GM12878 (cell line): ENCODE results near the gene CAPN1. TPM values are rescaled to one million over a fixed set of nuclear protein-coding genes. Genes with fewer than 3 reads are reported as not detected.
A peak's percentile ranks its signal among the peaks of the same experiment; 100 is the strongest.

ENCODE experiments used
- ATAC-seq: fragments of 200-7000 bp; cut with Tn5 transposase; 3 replicates; pipeline ENCODE4 v1.9.1; 2020; ENCODE audit warnings: mild to moderate bottlenecking, moderate library complexity
- BruUV-seq: library from RNA; stranded (reverse); fragments of 400-500 nt; replicated peaks from 2 replicates; lab custom pipeline; 2021; lab: Mats Ljungman, UMichigan
- CTCF ChIA-PET: fragments of 300-600 bp; sonication (Branson Sonifier 250); formaldehyde crosslinking; extraction: SDS; loops from one replicate; lab custom pipeline; 2021; ENCODE audit warnings: inconsistent platforms; lab: Yijun Ruan, JAX
- POLR2A ChIA-PET: fragments of 350-600 bp; formaldehyde crosslinking; extraction: SDS; loops from one replicate; lab custom pipeline; 2021; ENCODE audit warnings: inconsistent platforms; lab: Charles Lee
- RAD21 ChIA-PET: fragments of 300-600 bp; sonication (Branson Sonifier 250); formaldehyde crosslinking; loops from one replicate; lab custom pipeline; 2023; ENCODE audit warnings: antibody characterized with exemption; ENCODE audit not compliant: unreplicated experiment; lab: Charles Lee
- SMC1A ChIA-PET: fragments of 300-600 bp; sonication (Branson Sonifier 250); formaldehyde crosslinking; loops from one replicate; lab custom pipeline; 2023; ENCODE audit not compliant: unreplicated experiment, uncharacterized antibody; lab: Charles Lee
- DNase-seq: peaks from one replicate; pipeline ENCODE4 v3.0.0-alpha.2; 2011; ENCODE audit warnings: low read depth, low spot score
- FAIRE-seq: peaks from 3 replicates; lab custom pipeline; 2011; peaks lifted over from hg19 to GRCh38; lab: Jason Lieb, UNC
- H2AFZ ChIP-seq: 2 replicates; pipeline ENCODE4 v1.6.0; 2011; ENCODE audit warnings: low read depth, low read length, control low read depth; ENCODE audit not compliant: control insufficient read depth
- H3K27ac ChIP-seq: 2 replicates; pipeline ENCODE4 v1.5.1; 2011; ENCODE audit warnings: control low read depth; ENCODE audit not compliant: control insufficient read depth, insufficient read depth
- H3K27me3 ChIP-seq, 2 experiments: replicated peaks in 1 of 2; 2 replicates each; pipeline versions ENCODE4 v1.6.0 to v1.6.1; 2011; ENCODE audit warnings: low read length in 1 of 2; ENCODE audit not compliant: control insufficient read depth in 2 of 2, insufficient read depth in 2 of 2
- H3K36me3 ChIP-seq, 2 experiments: 2 replicates each; pipeline ENCODE4 v1.5.1; 2011; ENCODE audit warnings: low read length in 1 of 2; ENCODE audit not compliant: control insufficient read depth in 2 of 2, insufficient read depth in 2 of 2
- H3K4me1 ChIP-seq: 2 replicates; pipeline ENCODE4 v1.6.1; 2011; ENCODE audit warnings: mild to moderate bottlenecking, low read length, moderate library complexity, mixed read lengths; ENCODE audit not compliant: control insufficient read depth, insufficient read depth
- H3K4me2 ChIP-seq: 2 replicates; pipeline ENCODE4 v1.6.0; 2011; ENCODE audit warnings: control low read depth; ENCODE audit not compliant: control insufficient read depth, insufficient read depth
- H3K4me3 ChIP-seq: fragments of 200-600 bp; sonication (generic); 2 replicates; pipeline ENCODE4 v1.5.1; 2016
- H3K79me2 ChIP-seq: 2 replicates; pipeline ENCODE4 v1.6.0; 2011; ENCODE audit warnings: low read length; ENCODE audit not compliant: control insufficient read depth, insufficient read depth
- H3K9ac ChIP-seq: 2 replicates; pipeline ENCODE4 v1.8.0; 2011; ENCODE audit warnings: low read length, control low read depth, mixed read lengths; ENCODE audit not compliant: control insufficient read depth, insufficient read depth
- H3K9me3 ChIP-seq: replicated peaks from 3 replicates; pipeline ENCODE4 v1.5.1; 2011; ENCODE audit warnings: mild to moderate bottlenecking, low read length; ENCODE audit not compliant: control insufficient read depth, insufficient read depth
- H4K20me1 ChIP-seq: 2 replicates; pipeline ENCODE4 v1.6.0; 2011; ENCODE audit not compliant: control insufficient read depth, insufficient read depth
- ASH2L ChIP-seq: fragments of 300-600, 200-600 bp; sonication (generic); IDR thresholded peaks from 2 replicates; pipeline ENCODE4 v1.6.1; 2017; ENCODE audit warnings: low read depth, mild to moderate bottlenecking, borderline replicate concordance
- CHD1 ChIP-seq: IDR thresholded peaks from 2 replicates; pipeline ENCODE4 v1.6.1; 2012; ENCODE audit warnings: low read depth, low read length, improper control_type of control experiment
- EED ChIP-seq: sonication (generic); IDR thresholded peaks from 2 replicates; pipeline ENCODE4 v1.6.1; 2016; ENCODE audit warnings: antibody characterized with exemption, low read depth
- EGR1 ChIP-seq, 2 experiments: IDR thresholded peaks; 1 replicate in 1 of 2; 2 replicates in 1 of 2; pipeline ENCODE4 v1.6.1; 2011 to 2012; ENCODE audit warnings: low read depth in 2 of 2, low read length in 2 of 2, borderline replicate concordance in 1 of 2, mild to moderate bottlenecking in 1 of 2, moderate library complexity in 1 of 2
- ETV6 ChIP-seq, 2 experiments: fragments of 450-650 bp in 1 of 2; IDR thresholded peaks in 1 of 2; conservative IDR thresholded peaks in 1 of 2; 2 replicates each; pipeline ENCODE4 v1.6.1; 2014; ENCODE audit warnings: antibody characterized with exemption in 1 of 2, borderline replicate concordance in 1 of 2, low read depth in 1 of 2, mild to moderate bottlenecking in 1 of 2, moderate library complexity in 1 of 2
- EZH2 ChIP-seq: IDR thresholded peaks from 2 replicates; pipeline ENCODE4 v1.6.1; 2012; ENCODE audit warnings: low read depth, mild to moderate bottlenecking, control low read depth, inconsistent platforms, low read length, borderline replicate concordance; ENCODE audit not compliant: control insufficient read depth
- FOXM1 ChIP-seq: IDR thresholded peaks from 2 replicates; pipeline ENCODE4 v1.6.1; 2012; ENCODE audit warnings: low read depth, mild to moderate bottlenecking, inconsistent platforms, low read length, moderate library complexity
- HCFC1 ChIP-seq: fragments of 150-350 bp; IDR thresholded peaks from 2 replicates; pipeline ENCODE4 v1.6.1; 2014; ENCODE audit warnings: low read length
- IKZF1 ChIP-seq: fragments of 450-650 bp; conservative IDR thresholded peaks from 2 replicates; pipeline ENCODE4 v1.6.1; 2017; ENCODE audit warnings: antibody characterized with exemption, mild to moderate bottlenecking
- KLF5 ChIP-seq: fragments of 450-650 bp; IDR thresholded peaks from 2 replicates; pipeline ENCODE4 v1.6.1; 2014; ENCODE audit warnings: mild to moderate bottlenecking; ENCODE audit not compliant: partially characterized antibody
- MTA2 ChIP-seq: fragments of 450-650 bp; IDR thresholded peaks from 2 replicates; pipeline ENCODE4 v1.6.1; 2016; ENCODE audit warnings: low read depth, mild to moderate bottlenecking, moderate library complexity
- NRF1 ChIP-seq: conservative IDR thresholded peaks from 2 replicates; pipeline ENCODE4 v1.6.1; 2011; ENCODE audit warnings: mild to moderate bottlenecking, low read depth, low read length, improper control_type of control experiment
- PAX8 ChIP-seq: fragments of 450-650 bp; IDR thresholded peaks from 2 replicates; pipeline ENCODE4 v1.6.1; 2017; ENCODE audit warnings: mild to moderate bottlenecking, moderate library complexity
- POLR2A ChIP-seq: IDR thresholded peaks from 2 replicates; pipeline ENCODE4 v1.6.1; 2011; ENCODE audit warnings: low read depth, mild to moderate bottlenecking, low read length
- POLR2AphosphoS2 ChIP-seq: IDR thresholded peaks from 2 replicates; pipeline ENCODE4 v1.6.1; 2011; ENCODE audit warnings: low read depth, mild to moderate bottlenecking, low read length, improper control_type of control experiment, moderate library complexity
- RELA ChIP-seq: fragments of 450-650 bp; IDR thresholded peaks from 2 replicates; pipeline ENCODE4 v1.8.0; 2014; ENCODE audit warnings: borderline replicate concordance; ENCODE audit not compliant: partially characterized antibody
- RFX5 ChIP-seq: IDR thresholded peaks from 2 replicates; pipeline ENCODE4 v1.6.1; 2011; ENCODE audit warnings: low read depth, low read length, improper control_type of control experiment
- SMC3 ChIP-seq: IDR thresholded peaks from 2 replicates; pipeline ENCODE4 v1.6.1; 2011; ENCODE audit warnings: low read length, improper control_type of control experiment, borderline replicate concordance
- STAT1 ChIP-seq: fragments of 450-650 bp; conservative IDR thresholded peaks from 2 replicates; pipeline ENCODE4 v1.6.1; 2014; ENCODE audit warnings: antibody characterized with exemption, mild to moderate bottlenecking
- STAT3 ChIP-seq: IDR thresholded peaks from 2 replicates; pipeline ENCODE4 v1.6.1; 2011; ENCODE audit warnings: low read depth, low read length, improper control_type of control experiment
- TAF1 ChIP-seq: IDR thresholded peaks from 2 replicates; pipeline ENCODE4 v1.6.1; 2011; ENCODE audit warnings: mild to moderate bottlenecking, low read depth, low read length, borderline replicate concordance
- ZBED1 ChIP-seq: IDR thresholded peaks from 2 replicates; pipeline ENCODE4 v1.6.1; 2016; ENCODE audit warnings: borderline replicate concordance
- ZZZ3 ChIP-seq: IDR thresholded peaks from 2 replicates; pipeline ENCODE4 v1.6.1; 2011; ENCODE audit warnings: low read depth; ENCODE audit not compliant: control insufficient read depth, insufficient read length
- WGBS: methylation state at CpG from one replicate; pipeline ENCODE4 v1.1.6; 2016; ENCODE audit warnings: low lambda C conversion rate; ENCODE audit not compliant: insufficient replicate concordance, insufficient coverage; ENCODE audit errors: missing lambda C conversion rate; 5-methylcytosine and 5-hydroxymethylcytosine counted together
- in situ Hi-C: fragments of 300-500 bp; cut with MboI; formaldehyde crosslinking; loops from 9 replicates; pipeline ENCODE4 v1.14.3; 2018; ENCODE audit warnings: mixed read lengths
- intact Hi-C: fragments of 100-400 bp; cut with micrococcal nuclease; formaldehyde crosslinking; loops from one replicate; pipeline ENCODE4 v1.14.2; 2022; ENCODE audit not compliant: unreplicated experiment
- polyA plus RNA-seq, 11 experiments: library from polyadenylated mRNA; depleted of rRNA in 4 of 11; unstranded in 6 of 11; stranded (reverse) in 5 of 11; fragments of >200 nt; fragmentation: Nextera tagmentation in 4 of 11; fragmentation: Illumina TruSeq in 1 of 11; extraction: Ambion mirVana in 4 of 11; extraction: Trizol in 1 of 11; gene quantifications; 1 replicate in 1 of 11; 2 replicates in 10 of 11; pipeline versions ENCODE4 v1.2.1 to v1.2.3, GENCODE V29; 2011 to 2016; ENCODE audit warnings: inconsistent platforms in 2 of 11, missing spikeins in 2 of 11, low read depth in 1 of 11
- total RNA-seq, 4 experiments: library from RNA; depleted of rRNA in 3 of 4; stranded (reverse); fragments of >200 nt in 3 of 4; fragmentation: Illumina TruSeq in 1 of 4; extraction: Trizol in 1 of 4; gene quantifications; 2 replicates each; pipeline versions ENCODE4 v1.2.1 to v1.2.3, GENCODE V29; 2013 to 2021
- TF ChIP-seq, protein P1 (sequence below): fragments of 450-650 bp; formaldehyde crosslinking; IDR thresholded peaks from 2 replicates; pipeline ENCODE4 v1.4.0; 2020; ENCODE audit warnings: mild to moderate bottlenecking, moderate library complexity

Gene CAPN1
- total and polyA plus RNA-seq, 10 of the 15 experiments (the other 5 are each of a cell fraction or from before 2014, with no cell fraction given), result 2.2 to 167 (median 77.3) TPM

DNA sequence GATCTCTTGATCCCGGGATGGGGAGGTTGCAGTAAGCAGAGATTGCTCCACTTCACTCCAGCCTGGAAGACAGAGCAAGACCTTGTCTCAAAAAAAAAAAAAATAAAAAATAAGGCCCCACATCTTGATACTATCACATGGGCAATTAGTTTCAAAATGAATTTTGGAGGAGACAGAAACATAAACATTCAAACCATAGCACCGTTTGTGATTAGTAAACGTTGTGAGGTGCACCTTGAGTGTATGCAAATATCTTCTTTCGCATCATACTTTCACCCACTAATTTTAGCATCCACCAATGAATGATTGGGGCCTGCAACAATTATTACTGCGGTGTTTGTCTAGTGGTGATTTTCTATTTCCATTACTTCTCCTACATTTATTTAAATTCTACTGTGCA, 22.7 kb upstream of the CAPN1 start:
- RAD21 ChIA-PET, result no interaction called here
- no peaks in the 10 kb centered on the region for H3K27me3 ChIP-seq
- SMC1A ChIA-PET, result no interaction called here
- peak overlapping the region; percentile 91 for H3K4me2 ChIP-seq
- 2% methylated on average over 5 of the region's 5 CpGs for WGBS
- ATAC-seq (peak; percentile 99), FAIRE-seq (peak; percentile 89), DNase-seq (peak; percentile 61)
- H3K36me3 ChIP-seq, result no peaks in the 10 kb centered on the region
- H3K27ac ChIP-seq, result peak overlapping the region; percentile 17; the same call in 1 of the 2 replicates
- peak overlapping the region; percentile 67 for H2AFZ ChIP-seq
- in situ Hi-C loops (no loop called here), intact Hi-C loops (no loop called here)
- no TSS peak for BruUV-seq
- no peaks in the 10 kb centered on the region for H4K20me1 ChIP-seq
- CTCF ChIA-PET, result no interaction called here
- peaks cover 13% of the 10 kb centered on the region for H3K4me1 ChIP-seq
- H3K9me3 ChIP-seq, result no peaks in the 10 kb centered on the region
- POLR2A ChIA-PET, result no interaction called here
- H3K9ac ChIP-seq, result no peak overlapping the region
- no peak overlapping the region for H3K4me3 ChIP-seq
- H3K79me2 ChIP-seq, result no peaks in the 10 kb centered on the region
- TF ChIP-seq ASH2L (no peak), RELA (no peak), STAT1 (no peak), CHD1 (no peak), EZH2 (no peak), ETV6 (conservative IDR thresholded peaks at IDR 0.05 in 1 of 2, IDR thresholded peaks at IDR 0.05 in 1 of 2; ENCODE audit: borderline replicate concordance in 1 of 2, low read depth in 1 of 2) (no peak), KLF5 (no peak), ZBED1 (no peak), FOXM1 (no peak), POLR2A (no peak), MTA2 (peak; percentile 49; the same call in 1 of the 2 replicates), STAT3 (no peak), SMC3 (no peak), IKZF1 (no peak), PAX8 (no peak), POLR2AphosphoS2 (no peak), HCFC1 (no peak), RFX5 (0 out of 2 replicates have a peak, but pooled peaks have one; percentile 18), EED (no peak), TAF1 (no peak), ZZZ3 (no peak), EGR1 (IDR thresholded peaks at IDR 0.05; ENCODE audit: borderline replicate concordance in 1 of 2, low read depth in 2 of 2, low read length in 2 of 2) (no peak), NRF1 (no peak)
- TF ChIP-seq, protein P1, sequence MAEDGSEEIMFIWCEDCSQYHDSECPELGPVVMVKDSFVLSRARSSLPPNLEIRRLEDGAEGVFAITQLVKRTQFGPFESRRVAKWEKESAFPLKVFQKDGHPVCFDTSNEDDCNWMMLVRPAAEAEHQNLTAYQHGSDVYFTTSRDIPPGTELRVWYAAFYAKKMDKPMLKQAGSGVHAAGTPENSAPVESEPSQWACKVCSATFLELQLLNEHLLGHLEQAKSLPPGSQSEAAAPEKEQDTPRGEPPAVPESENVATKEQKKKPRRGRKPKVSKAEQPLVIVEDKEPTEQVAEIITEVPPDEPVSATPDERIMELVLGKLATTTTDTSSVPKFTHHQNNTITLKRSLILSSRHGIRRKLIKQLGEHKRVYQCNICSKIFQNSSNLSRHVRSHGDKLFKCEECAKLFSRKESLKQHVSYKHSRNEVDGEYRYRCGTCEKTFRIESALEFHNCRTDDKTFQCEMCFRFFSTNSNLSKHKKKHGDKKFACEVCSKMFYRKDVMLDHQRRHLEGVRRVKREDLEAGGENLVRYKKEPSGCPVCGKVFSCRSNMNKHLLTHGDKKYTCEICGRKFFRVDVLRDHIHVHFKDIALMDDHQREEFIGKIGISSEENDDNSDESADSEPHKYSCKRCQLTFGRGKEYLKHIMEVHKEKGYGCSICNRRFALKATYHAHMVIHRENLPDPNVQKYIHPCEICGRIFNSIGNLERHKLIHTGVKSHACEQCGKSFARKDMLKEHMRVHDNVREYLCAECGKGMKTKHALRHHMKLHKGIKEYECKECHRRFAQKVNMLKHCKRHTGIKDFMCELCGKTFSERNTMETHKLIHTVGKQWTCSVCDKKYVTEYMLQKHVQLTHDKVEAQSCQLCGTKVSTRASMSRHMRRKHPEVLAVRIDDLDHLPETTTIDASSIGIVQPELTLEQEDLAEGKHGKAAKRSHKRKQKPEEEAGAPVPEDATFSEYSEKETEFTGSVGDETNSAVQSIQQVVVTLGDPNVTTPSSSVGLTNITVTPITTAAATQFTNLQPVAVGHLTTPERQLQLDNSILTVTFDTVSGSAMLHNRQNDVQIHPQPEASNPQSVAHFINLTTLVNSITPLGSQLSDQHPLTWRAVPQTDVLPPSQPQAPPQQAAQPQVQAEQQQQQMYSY (CRISPR knock-in tag), result no peak
